WTC11 (cell line): ENCODE results near the gene PALD1. TPM values are rescaled to one million over a fixed set of nuclear protein-coding genes. Genes with fewer than 3 reads are reported as not detected.

Source experiments
- ATAC-seq: fragments of 200-7000 bp; cut with Tn5 transposase; 2 replicates; pipeline ENCODE4 v1.10.0; 2021; ENCODE audit warnings: mild to moderate bottlenecking, moderate library complexity
- CTCF ChIA-PET: fragments of 300-600 bp; sonication (Branson Sonifier 250); formaldehyde crosslinking; loops from one replicate; lab custom pipeline; 2021; ENCODE audit warnings: antibody characterized with exemption; lab: Charles Lee
- POLR2A ChIA-PET: fragments of 350-600 bp; sonication (Branson Sonifier 250); formaldehyde crosslinking; loops from one replicate; lab custom pipeline; 2021; ENCODE audit warnings: antibody characterized with exemption; lab: Charles Lee
- DNase-seq: peaks from one replicate; pipeline ENCODE4 v3.0.0; 2021; ENCODE audit warnings: low spot score
- H3K27ac Mint-ChIP-seq: 2 replicates; pipeline ENCODE4 v1.8.0; 2021; ENCODE audit warnings: mixed read lengths
- H3K27me3 Mint-ChIP-seq: 2 replicates; pipeline ENCODE4 v1.8.0; 2021; ENCODE audit warnings: low read depth, mild to moderate bottlenecking, moderate library complexity, mixed read lengths
- H3K36me3 Mint-ChIP-seq: 2 replicates; pipeline ENCODE4 v1.8.0; 2021; ENCODE audit warnings: mixed read lengths
- H3K4me1 Mint-ChIP-seq: 2 replicates; pipeline ENCODE4 v1.8.0; 2022; ENCODE audit warnings: mixed read lengths
- H3K4me3 Mint-ChIP-seq: 2 replicates; pipeline ENCODE4 v1.8.0; 2021; ENCODE audit warnings: mild to moderate bottlenecking, moderate library complexity, mixed read lengths
- H3K9me3 Mint-ChIP-seq: 2 replicates; pipeline ENCODE4 v1.8.0; 2021; ENCODE audit warnings: mixed read lengths
- ATF6 ChIP-seq: sonication (generic); formaldehyde crosslinking; IDR thresholded peaks from 2 replicates; pipeline ENCODE4 v1.8.1; 2023; ENCODE audit warnings: mild to moderate bottlenecking, missing genetic modification reagents
- CBFB ChIP-seq: sonication (generic); formaldehyde crosslinking; IDR thresholded peaks from 2 replicates; pipeline ENCODE4 v1.8.1; 2022; ENCODE audit warnings: mild to moderate bottlenecking, low read depth, missing genetic modification reagents
- CREM ChIP-seq: sonication (generic); formaldehyde crosslinking; IDR thresholded peaks from 2 replicates; pipeline ENCODE4 v1.8.1; 2022; ENCODE audit warnings: mild to moderate bottlenecking, missing genetic modification reagents, moderate library complexity
- CTCF ChIP-seq: fragments of 200-600 bp; IDR thresholded peaks from 2 replicates; pipeline ENCODE4 v1.8.0; 2022; ENCODE audit warnings: antibody characterized with exemption
- EMX1 ChIP-seq: fragments of 250-450 bp; sonication (Bioruptor Pico); IDR thresholded peaks from 2 replicates; pipeline ENCODE4 v1.8.0; 2021; ENCODE audit warnings: mild to moderate bottlenecking
- ESRRA ChIP-seq: sonication (generic); formaldehyde crosslinking; IDR thresholded peaks from 2 replicates; pipeline ENCODE4 v1.8.1; 2022; ENCODE audit warnings: mild to moderate bottlenecking, missing genetic modification reagents, borderline replicate concordance
- FOXK1 ChIP-seq: sonication (generic); formaldehyde crosslinking; IDR thresholded peaks from 2 replicates; pipeline ENCODE4 v1.8.0; 2022; ENCODE audit warnings: mild to moderate bottlenecking, moderate library complexity, missing genetic modification reagents
- FOXP1 ChIP-seq: sonication (generic); formaldehyde crosslinking; IDR thresholded peaks from 2 replicates; pipeline ENCODE4 v1.8.0; 2022; ENCODE audit warnings: missing genetic modification reagents, mild to moderate bottlenecking, moderate library complexity, borderline replicate concordance
- GABPB1 ChIP-seq: sonication (generic); formaldehyde crosslinking; IDR thresholded peaks from 2 replicates; pipeline ENCODE4 v1.8.1; 2023; ENCODE audit warnings: mild to moderate bottlenecking, missing genetic modification reagents
- GTF2I ChIP-seq: fragments of 250-450 bp; sonication (Bioruptor Pico); conservative IDR thresholded peaks from 2 replicates; pipeline ENCODE4 v1.4.0; 2021; ENCODE audit warnings: mild to moderate bottlenecking
- OVOL2 ChIP-seq: fragments of 250-450 bp; sonication (Bioruptor Pico); IDR thresholded peaks from 2 replicates; pipeline ENCODE4 v1.9.0; 2021; ENCODE audit warnings: mild to moderate bottlenecking, borderline replicate concordance
- SMAD3 ChIP-seq: sonication (generic); formaldehyde crosslinking; IDR thresholded peaks from 2 replicates; pipeline ENCODE4 v1.8.0; 2022; ENCODE audit warnings: missing genetic modification reagents, mild to moderate bottlenecking, borderline replicate concordance
- SMAD4 ChIP-seq: sonication (generic); formaldehyde crosslinking; IDR thresholded peaks from 2 replicates; pipeline ENCODE4 v1.8.0; 2022; ENCODE audit warnings: mild to moderate bottlenecking, missing genetic modification reagents
- SP1 ChIP-seq: sonication (generic); formaldehyde crosslinking; conservative IDR thresholded peaks from 2 replicates; pipeline ENCODE4 v1.8.1; 2022; ENCODE audit warnings: missing genetic modification reagents
- TEAD4 ChIP-seq: sonication (generic); formaldehyde crosslinking; IDR thresholded peaks from 2 replicates; pipeline ENCODE4 v1.8.0; 2022; ENCODE audit warnings: mild to moderate bottlenecking, missing genetic modification reagents
- ZNF121 ChIP-seq: sonication (generic); formaldehyde crosslinking; IDR thresholded peaks from 2 replicates; pipeline ENCODE4 v1.8.0; 2023; ENCODE audit warnings: missing genetic modification reagents
- ZNF232 ChIP-seq: sonication (generic); formaldehyde crosslinking; IDR thresholded peaks from 2 replicates; pipeline ENCODE4 v1.8.0; 2022; ENCODE audit warnings: mild to moderate bottlenecking, missing genetic modification reagents
- ZSCAN18 ChIP-seq: fragments of 250-450 bp; sonication (Bioruptor Pico); IDR thresholded peaks from 2 replicates; pipeline ENCODE4 v2.1.2; 2022; ENCODE audit warnings: mild to moderate bottlenecking, moderate library complexity
- total RNA-seq: library from RNA; stranded (reverse); gene quantifications from 3 replicates; pipeline ENCODE4 v1.2.3, GENCODE V29; 2021
- TF ChIP-seq, protein P1 (sequence below): sonication (generic); formaldehyde crosslinking; IDR thresholded peaks from 2 replicates; pipeline ENCODE4 v1.8.1; 2022; ENCODE audit warnings: missing genetic modification reagents, borderline replicate concordance
- TF ChIP-seq, protein P2 (sequence below): sonication (generic); formaldehyde crosslinking; conservative IDR thresholded peaks from 2 replicates; pipeline ENCODE4 v1.8.1; 2023; ENCODE audit warnings: mild to moderate bottlenecking, low read depth, missing genetic modification reagents, moderate library complexity

PALD1 gene
- total RNA-seq, 1 experiment from 2014 or later, result 43.6 TPM

DNA sequence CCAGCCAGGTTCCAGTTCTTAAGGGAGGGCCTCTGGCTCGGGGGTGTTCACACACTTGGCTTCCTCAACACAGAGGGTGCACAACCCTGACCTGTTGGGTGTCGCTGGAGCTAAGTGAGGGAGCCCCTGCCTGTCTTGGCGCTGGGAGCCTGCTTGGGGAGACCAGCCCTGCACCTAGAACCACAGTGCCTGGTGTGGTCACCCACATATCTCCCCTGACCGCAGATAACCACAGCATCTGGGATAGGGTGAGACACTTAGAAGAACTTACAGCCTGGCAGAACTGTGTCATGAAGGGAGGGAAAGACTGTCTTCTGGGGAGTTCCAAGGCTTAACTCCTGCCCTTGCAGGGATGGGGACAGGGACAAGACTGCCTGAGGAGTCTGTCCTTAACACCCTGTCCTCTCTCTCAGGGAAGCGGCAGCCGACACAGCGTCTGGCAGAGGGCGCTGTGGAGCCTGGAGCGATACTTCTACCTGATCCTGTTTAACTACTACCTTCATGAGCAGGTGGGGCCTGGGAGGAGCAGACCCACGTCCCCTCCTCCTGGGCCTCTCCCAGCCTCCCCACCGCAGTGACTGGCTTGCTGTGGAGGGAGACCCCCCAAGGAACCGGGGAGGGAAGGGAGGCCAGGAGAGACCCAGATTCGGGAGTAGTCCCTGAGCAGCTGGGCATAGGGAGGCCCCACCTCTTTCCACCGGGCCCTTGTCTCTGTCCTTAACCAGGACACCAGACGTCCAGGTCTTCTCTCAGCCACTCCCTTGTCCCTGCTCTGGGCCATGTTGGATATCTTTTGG lies 59.0 kb downstream of the PALD1 start:
- no peak overlapping the region for H3K27ac Mint-ChIP-seq
- DNase-seq (peak; percentile 88), ATAC-seq (peak; percentile 85)

GRCh38 chr10:70538195-70538520 lies 59.6 kb downstream of the PALD1 start:
- no peak overlapping the region for H3K4me3 Mint-ChIP-seq
- H3K4me1 Mint-ChIP-seq, result peaks cover 16% of the 10 kb centered on the region
- no peak overlapping the region for H3K27ac Mint-ChIP-seq
- no peak for ATAC-seq
- CTCF ChIA-PET, result interaction anchor here (1.0 to 6.6 kb wide), 4 partner anchors 44 to 75 kb away, joined by 4 to 187 read pairs (median 18); partner anchors contain the start of gene PALD1
- H3K9me3 Mint-ChIP-seq, result no peaks in the 10 kb centered on the region
- POLR2A ChIA-PET, result no interaction called here
- peaks cover 2% of the 10 kb centered on the region for H3K36me3 Mint-ChIP-seq
- DNase-seq, result no peak
- H3K27me3 Mint-ChIP-seq, result no peaks in the 10 kb centered on the region
- no peak for TF ChIP-seq GABPB1 (CRISPR knock-in tag)
- no peak for TF ChIP-seq SMAD4 (CRISPR knock-in tag)
- TF ChIP-seq CBFB (CRISPR knock-in tag), result no peak
- TF ChIP-seq ZNF232 (CRISPR knock-in tag), result no peak
- no peak for TF ChIP-seq FOXP1 (CRISPR knock-in tag)
- no peak for TF ChIP-seq SP1 (CRISPR knock-in tag)
- TF ChIP-seq ATF6, result no peak
- no peak for TF ChIP-seq SMAD3
- no peak for TF ChIP-seq ESRRA (CRISPR knock-in tag)
- no peak for TF ChIP-seq EMX1
- no peak for TF ChIP-seq ZNF121 (CRISPR knock-in tag)
- TF ChIP-seq GTF2I (CRISPR knock-in tag), result no peak
- TF ChIP-seq OVOL2 (CRISPR knock-in tag), result no peak
- no peak for TF ChIP-seq TEAD4 (CRISPR knock-in tag)

More for the DNA sequence above, 59.0 kb downstream of the PALD1 start:
- Mint-ChIP-seq H3K27me3 (no peaks in the 10 kb centered on the region), H3K4me3 (no peak overlapping the region), H3K9me3 (no peaks in the 10 kb centered on the region), H3K36me3 (peaks cover 2% of the 10 kb centered on the region), H3K4me1 (peaks cover 16% of the 10 kb centered on the region)
- ChIA-PET POLR2A (interaction anchor here (0.6 kb wide), 1 partner anchor 27 kb away, joined by 3 read pairs; no protein-coding TSS in a partner anchor), CTCF (interaction anchor here (0.8 to 6.6 kb wide), 17 partner anchors 9 to 316 kb away, joined by 3 to 187 read pairs (median 5); partner anchors contain the start of gene PALD1)
- TF ChIP-seq FOXK1 (CRISPR knock-in tag), result peak; percentile 8; the same call in 1 of the 2 replicates
- 0 out of 2 replicates have a peak, but pooled peaks have one; percentile 38 for TF ChIP-seq FOXP1 (CRISPR knock-in tag)
- TF ChIP-seq, protein P1, sequence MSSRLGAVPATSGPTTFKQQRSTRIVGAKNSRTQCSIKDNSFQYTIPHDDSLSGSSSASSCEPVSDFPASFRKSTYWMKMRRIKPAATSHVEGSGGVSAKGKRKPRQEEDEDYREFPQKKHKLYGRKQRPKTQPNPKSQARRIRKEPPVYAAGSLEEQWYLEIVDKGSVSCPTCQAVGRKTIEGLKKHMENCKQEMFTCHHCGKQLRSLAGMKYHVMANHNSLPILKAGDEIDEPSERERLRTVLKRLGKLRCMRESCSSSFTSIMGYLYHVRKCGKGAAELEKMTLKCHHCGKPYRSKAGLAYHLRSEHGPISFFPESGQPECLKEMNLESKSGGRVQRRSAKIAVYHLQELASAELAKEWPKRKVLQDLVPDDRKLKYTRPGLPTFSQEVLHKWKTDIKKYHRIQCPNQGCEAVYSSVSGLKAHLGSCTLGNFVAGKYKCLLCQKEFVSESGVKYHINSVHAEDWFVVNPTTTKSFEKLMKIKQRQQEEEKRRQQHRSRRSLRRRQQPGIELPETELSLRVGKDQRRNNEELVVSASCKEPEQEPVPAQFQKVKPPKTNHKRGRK (CRISPR knock-in tag), result no peak
- no peak for TF ChIP-seq CREM (CRISPR knock-in tag)
- TF ChIP-seq, protein P2, sequence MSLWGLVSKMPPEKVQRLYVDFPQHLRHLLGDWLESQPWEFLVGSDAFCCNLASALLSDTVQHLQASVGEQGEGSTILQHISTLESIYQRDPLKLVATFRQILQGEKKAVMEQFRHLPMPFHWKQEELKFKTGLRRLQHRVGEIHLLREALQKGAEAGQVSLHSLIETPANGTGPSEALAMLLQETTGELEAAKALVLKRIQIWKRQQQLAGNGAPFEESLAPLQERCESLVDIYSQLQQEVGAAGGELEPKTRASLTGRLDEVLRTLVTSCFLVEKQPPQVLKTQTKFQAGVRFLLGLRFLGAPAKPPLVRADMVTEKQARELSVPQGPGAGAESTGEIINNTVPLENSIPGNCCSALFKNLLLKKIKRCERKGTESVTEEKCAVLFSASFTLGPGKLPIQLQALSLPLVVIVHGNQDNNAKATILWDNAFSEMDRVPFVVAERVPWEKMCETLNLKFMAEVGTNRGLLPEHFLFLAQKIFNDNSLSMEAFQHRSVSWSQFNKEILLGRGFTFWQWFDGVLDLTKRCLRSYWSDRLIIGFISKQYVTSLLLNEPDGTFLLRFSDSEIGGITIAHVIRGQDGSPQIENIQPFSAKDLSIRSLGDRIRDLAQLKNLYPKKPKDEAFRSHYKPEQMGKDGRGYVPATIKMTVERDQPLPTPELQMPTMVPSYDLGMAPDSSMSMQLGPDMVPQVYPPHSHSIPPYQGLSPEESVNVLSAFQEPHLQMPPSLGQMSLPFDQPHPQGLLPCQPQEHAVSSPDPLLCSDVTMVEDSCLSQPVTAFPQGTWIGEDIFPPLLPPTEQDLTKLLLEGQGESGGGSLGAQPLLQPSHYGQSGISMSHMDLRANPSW, result no peak
- peak; percentile 51; the same call in 1 of the 2 replicates for TF ChIP-seq CTCF
- no peak for TF ChIP-seq ZSCAN18 (CRISPR knock-in tag)
